ENCODE measurements around the gene HNF1A.
"Not testable (repeated sequence)": the region's sequence is repeated elsewhere in the genome, so short reads cannot be mapped to it uniquely, and the experiment has no call there.

Gene HNF1A

DNA sequence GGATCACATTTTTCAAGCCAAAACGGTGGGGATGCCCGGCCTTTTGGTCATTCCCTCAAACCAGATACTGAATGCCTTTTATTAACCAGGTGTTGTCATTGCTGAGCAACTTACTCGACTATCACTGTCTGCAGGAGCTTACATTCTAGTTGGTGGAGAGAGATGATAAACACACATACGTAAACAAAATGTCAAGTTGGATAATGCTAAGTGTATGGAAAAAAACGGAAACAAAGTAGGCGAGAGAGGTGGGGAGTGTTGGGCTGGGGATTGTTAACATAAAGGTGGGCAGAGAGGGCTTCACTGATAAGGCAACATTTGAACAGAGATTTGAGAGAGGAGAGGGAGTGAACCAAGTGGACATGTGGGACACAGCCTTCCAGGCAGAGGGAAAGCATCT lies 33.5 kb downstream of the HNF1A start:
- no peak for DNase-seq (ENCODE audit: low read depth)

DNA sequence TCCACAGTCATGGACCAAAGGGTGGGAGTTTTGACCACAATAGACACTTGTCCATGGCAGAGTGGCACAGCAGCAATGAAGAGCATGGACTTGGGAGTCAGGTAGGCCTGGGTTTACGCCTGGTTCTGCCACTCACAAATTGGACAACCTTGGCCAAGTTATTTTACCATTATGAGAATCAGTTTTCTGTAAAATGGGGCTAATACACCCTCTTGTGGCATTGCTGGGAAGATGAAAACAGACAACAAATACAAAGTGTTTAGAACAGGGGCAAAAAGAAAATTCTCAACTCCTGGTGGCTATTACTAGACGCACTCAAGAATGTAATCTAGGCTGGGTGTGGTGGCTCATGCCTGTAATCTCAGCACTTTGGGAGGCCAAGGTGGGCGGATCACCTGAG lies 35.4 kb downstream of the HNF1A start:
- no peak for DNase-seq (ENCODE audit: low read depth)

DNA sequence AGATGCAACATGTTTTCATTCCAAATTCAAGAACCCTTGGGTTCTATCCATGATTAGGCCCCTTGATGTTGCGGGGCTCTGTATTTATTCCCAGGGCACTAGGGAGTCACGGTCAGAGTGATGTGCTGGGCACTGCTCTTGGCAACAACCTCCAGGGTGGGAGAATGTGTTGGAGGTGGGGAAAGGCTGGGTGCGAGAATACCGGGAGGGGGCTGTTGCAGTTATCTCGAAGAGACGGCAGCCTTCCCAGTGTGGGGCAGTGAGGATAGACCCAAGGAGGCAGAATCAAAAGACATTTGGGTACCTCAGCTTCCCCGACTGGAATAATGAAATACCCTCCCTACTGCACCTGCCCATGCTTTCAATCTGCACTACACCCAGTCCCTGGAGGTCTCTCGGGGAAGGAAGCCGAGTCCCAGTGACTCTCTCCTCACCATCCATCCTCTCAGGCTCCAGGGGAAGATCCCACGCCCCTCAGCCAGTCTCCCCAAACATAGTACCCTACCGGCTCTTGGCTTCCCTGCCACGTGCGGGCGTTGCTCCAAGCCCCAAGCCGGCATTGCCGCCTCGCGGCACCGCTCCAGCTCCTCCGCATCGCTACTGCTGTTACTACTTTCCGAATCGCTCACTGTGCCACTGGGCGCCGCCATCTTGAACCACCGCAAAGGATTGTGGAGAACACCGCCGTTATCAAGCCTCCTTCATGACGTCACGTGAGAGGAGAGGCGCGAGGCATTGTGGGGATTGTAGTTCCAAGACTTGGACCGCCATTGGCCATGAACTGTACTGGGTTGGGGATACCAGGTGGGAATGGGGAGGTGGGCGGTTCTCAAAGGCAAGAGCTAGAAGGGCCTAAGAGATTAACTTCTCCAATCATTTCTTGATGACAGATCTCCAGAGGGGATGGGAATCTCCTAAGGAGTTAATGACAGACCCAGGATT lies 37.8 kb downstream of the HNF1A start, which contains the start of gene C12orf43:
TSS of gene C12orf43 (minus strand) at position 663 of the 942 bp plus-strand sequence. CDS start at position 650, 13 bp downstream.
- DNase-seq (ENCODE audit: low read depth): peak; percentile 83

DNA sequence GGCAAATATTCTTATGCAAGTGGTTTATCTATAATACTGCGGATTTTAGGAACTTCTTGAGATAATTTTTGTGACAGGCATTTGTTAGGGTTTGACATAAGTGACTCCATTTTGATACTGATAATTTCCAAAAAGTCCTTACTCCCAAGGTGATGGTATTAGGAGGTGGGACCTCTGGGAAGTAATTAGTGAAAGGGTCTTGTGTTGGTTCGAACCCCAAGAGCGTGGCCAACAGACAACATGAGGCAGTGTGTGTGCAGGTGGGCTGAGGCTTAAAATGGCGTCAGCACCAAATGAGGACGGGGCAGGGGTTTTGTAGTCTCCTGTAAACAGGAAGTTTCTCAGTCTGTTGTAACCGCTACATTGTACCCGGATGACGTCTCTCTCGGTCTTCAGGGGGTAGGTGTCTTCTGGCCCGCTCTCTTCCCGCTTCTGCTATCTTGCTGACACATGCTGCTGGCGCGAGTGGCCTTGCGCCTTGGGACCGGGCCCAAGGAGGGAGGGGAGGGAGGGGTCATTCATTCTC lies 39.7 kb downstream of the HNF1A start:
- DNase-seq (ENCODE audit: low read depth): no peak

DNA sequence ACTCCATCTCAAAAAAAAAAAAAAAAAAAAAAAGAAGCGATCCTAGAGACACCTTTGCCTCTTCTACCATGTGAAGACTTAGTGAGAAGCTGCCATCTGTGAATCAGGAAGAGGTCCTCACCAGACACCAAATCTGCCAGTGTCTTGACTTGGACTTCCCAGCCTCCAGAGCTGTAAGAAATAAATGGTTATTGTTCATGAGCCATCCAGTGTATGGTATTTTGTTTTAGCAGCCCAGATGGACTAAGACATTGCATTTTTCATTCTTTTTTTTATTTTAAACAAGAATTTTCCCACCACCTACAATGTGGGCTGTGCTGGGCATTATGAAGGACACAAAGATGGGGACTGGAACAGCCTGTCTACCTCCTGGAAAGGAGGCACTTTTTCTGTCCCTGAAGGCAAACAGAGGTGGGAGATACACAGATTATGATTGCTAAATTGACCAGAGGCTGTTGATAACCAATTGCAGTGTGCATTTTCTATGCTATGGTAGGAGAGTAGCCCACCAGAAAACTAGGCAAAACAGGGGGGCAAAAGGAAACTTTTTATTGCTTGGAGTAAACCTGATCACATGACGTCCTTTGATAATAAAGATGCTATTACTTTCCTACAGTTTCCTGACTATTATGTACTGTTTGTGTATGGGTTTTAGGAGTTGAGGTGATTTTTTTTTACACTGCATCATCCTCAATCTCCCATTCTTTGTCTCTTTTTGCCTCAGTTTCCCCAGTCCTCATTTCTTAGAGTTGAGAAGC lies 40.7 kb downstream of the HNF1A start:
- no peak for DNase-seq (ENCODE audit: low read depth)

DNA sequence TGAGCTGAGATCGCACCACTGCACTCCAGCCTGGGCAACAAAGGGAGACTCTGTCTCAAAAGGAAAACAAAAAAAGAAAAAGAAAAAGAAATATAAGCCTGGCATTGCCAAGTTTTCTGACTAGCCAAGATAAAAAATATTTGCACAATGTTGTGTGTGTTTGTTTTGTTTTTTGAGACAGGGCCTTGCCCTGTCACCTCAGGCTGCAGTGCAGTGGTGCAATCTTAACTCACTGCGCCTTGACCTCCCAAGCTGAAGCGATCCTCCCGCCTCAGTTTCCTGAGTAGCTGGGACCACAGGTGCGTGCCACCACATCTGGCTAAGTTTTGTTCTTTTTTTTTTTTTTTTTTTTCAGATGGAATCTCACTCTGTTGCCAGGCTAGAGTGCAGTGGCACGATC lies 43.4 kb downstream of the HNF1A start:
- no peak for DNase-seq (ENCODE audit: low read depth)

DNA sequence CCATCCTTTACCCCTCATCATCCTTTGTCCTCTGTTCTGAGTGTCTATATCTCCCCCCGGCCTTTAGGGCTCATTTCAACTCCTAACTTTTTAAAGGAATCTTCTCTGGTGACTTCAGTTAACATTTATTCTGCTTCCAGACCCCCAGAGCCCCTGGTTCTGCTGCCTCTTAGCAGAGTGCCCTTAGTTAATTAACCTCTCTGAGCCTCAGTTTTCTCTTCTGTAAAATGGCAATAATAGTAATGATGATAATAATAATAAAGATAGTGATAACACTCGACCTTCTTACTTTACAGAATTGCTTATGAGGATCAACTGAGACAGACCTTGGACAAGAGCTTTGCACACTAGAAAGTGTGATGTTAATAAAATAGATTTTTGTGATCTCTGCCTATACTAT lies 44.4 kb downstream of the HNF1A start:
- no peak for DNase-seq (ENCODE audit: low read depth)

DNA sequence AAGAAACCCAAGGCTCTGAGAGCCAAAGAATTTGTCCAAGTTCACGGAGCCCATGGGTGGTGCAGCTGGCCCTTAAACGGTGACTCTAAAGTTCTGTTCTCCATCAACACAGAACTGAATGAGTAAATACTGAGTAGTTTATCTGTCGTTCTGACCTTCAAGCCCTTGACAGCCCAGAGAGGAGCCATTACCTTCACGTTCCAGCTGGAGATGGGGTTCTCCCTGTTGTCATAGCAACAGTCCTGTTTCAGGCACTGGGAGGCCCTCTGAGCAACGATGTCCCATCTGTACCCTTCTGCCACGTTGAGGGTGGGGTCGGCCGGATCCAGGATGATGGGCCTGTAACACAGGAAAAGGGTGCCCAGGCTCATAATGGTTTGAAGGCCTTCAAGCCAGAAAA lies 45.5 kb downstream of the HNF1A start:
- DNase-seq (ENCODE audit: low read depth): no peak

DNA sequence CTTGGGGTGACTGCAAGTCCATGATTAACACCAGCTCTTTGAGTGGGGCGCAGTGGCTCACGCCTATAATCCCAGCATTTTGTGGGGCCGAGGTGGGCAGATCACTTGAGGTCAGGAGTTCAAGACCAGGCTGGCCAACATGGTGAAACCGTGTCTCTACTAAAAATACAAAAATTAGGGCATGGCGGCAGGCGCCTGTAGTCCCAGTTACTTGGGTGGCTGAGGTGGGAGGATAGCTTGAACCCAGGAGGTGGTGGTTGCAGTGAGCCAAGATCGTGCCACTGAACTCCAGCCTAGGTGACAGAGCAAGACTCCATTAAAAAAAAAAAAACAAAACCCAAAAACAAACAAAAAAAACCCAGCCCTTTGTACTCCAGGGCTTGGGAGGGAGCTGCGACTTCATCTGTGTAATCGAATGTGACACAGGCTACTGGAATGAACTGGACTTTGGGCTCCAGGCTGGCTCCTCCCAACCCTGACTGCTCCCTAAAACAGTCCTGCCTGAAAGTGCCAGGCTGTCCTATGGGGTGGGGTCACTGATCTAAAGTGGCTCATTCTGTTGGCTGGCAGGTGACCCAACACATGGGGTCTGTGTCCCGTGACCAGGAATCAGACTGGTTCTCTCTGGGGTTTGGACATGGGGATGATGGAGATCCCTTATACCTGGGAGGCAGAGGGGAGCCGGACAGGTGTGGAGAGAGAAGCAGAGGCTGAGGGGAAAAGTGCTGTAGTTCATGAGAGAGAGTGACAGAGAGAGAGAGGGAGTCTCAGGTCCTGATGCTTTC lies 47.3 kb downstream of the HNF1A start:
- no peak for DNase-seq (ENCODE audit: low read depth)

DNA sequence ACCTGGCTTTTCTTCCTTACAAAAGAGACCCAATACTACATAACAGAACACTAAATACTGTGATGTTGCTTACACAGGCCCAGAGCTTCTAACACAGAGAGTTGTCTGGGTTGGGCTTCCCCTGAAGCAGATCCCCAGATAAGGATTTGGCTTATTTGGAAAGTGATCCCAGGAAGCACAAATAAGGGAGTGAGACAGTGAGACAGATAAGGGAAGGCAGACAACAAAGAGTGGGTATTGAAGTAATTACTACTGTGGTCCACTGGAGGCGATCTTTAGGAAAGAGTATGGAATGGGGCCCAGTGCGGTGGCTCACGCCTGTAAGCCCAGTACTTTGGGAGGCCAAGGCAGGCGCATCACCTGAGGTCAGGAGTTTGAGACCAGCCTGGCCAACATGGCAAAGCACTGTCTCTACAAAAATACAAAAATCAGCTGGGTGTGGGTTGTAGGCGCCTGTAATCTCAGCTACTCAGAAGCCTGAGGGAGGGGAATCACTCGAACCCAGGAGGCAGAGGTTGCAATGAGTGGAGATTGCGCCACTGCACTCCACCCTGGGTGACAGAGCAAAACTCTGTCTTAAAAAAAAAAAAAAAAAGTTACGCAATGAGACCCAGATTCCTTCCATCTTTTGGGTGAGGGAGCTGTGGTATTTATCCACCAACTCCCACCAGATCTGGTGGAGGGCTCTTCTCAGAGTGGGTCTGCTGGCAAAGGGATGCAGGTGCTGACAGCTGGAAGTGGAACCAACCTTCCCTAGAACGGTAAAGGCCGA lies 48.1 kb downstream of the HNF1A start:
- no peak for DNase-seq (ENCODE audit: low read depth)

DNA sequence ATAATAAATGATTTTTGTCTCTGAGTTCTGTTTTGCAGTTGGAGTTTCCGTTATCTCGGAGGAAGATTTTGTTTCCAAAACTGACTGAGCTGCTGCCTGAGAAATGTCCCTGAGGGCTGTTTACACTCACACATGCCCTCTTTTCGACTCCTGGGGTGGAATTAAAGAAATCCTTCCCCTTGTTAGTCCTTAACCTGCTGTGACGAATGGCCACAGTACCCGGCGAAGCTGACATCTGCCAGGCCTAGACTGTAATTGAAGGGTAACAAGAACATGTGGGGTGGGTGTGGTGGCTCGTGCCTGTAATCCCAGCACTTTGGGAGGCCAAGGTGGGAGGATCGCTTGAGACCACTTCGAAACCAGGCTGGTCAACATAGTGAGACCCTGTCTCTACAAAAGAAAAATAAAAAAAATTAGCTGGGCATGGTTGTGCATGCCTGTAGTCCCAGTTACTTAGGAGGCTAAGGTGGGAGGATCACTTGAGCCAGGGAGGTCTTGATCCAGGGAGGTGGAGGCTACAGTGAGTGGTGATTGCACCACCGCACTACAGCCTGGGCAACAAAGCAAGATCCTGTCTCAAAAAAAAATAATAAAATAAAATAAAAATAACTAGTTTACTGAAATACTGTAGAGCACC lies 52.4 kb downstream of the HNF1A start:
- DNase-seq (ENCODE audit: low read depth): no peak

DNA sequence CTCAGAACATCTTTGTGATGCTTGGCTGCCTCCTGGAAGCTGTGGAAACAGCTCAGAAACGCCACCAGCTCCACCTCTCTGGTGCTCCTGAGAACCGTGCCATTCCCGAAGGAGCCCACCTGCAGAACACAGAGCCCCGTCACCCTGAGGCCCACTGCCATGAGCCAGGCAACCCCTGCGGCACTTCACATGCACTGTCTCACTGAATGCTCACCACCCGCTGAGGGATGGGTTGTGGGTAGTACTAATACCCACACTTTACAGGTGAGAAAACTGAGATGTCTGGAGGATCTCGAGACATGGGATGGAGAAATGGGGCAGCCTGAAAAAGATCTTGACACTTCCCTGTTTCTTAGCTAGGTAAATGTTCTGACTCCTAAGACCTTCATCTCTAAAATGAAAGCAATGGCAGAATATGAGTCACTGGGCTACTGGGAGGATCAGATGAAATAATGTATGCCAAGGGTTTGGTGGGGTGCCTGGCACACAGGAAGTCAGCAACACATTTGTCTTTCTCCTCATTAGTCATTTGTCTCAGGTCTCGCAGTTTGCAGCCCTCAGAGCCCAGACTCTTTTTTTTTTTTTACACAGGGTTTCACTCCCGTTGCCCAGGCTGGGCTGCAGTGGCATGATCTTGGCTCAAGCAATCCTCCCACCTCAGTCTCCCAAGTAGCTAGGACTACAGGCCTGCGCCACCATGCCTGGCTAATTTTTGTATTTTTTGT lies 55.4 kb downstream of the HNF1A start:
- DNase-seq (ENCODE audit: low read depth): peak; percentile 38

DNA sequence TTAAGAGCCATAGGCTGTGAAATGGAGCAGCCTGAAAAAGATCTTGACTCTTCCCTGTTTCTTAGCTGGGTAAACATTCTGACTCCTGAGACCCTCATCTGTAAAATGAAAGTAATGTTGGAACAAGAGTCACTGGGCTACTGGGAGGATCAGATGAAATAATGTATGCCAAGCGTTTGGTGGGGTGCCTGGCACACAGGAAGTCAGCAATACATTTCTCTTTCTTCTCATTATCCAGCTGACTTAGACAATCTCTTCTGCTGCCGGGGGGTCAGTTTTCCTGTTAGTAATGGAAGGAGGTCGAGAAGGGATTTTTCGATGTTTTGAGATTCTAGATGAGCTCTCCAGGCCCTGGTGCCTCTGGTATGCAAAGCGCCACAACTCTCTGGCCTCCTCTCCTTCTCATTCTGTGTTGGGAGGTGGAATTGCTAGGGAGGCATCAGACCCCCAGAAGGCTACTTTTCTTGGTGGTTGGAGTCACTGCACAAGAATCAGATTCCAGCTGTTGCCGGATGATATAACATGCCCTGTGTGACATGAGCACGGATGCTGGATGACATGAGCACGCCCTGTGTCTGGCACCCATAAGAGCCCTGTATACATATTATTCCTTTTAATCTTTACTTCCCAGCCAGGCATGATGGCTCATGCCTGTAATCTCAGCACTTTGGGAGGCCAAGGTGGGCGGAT lies 56.4 kb downstream of the HNF1A start:
- DNase-seq (ENCODE audit: low read depth): no peak

DNA sequence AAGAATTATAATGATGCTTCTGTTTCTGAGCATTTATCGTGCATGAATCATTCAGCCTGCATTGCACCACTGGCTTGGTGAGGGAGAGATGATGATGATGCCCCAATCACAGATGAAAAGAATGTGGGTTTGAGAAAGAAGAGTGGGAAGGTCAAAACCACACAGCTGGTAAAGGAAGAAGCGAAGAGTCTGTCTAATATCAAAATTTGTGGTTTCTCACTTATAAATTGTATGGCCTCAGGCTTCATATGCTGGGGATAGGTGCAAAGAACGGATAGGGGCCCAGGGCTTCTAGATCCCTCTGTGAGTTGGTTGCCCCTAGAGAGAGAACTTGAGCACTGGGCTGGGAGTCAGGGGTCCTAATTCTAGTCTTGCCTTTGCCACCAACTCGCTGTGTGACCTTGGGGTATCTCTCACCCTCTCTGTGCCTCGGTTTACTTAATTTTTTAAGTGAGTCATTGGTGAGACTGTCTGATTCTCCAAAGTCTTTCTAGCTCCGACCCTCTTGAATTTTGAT lies 58.5 kb downstream of the HNF1A start:
- DNase-seq (ENCODE audit: low read depth): no peak

DNA sequence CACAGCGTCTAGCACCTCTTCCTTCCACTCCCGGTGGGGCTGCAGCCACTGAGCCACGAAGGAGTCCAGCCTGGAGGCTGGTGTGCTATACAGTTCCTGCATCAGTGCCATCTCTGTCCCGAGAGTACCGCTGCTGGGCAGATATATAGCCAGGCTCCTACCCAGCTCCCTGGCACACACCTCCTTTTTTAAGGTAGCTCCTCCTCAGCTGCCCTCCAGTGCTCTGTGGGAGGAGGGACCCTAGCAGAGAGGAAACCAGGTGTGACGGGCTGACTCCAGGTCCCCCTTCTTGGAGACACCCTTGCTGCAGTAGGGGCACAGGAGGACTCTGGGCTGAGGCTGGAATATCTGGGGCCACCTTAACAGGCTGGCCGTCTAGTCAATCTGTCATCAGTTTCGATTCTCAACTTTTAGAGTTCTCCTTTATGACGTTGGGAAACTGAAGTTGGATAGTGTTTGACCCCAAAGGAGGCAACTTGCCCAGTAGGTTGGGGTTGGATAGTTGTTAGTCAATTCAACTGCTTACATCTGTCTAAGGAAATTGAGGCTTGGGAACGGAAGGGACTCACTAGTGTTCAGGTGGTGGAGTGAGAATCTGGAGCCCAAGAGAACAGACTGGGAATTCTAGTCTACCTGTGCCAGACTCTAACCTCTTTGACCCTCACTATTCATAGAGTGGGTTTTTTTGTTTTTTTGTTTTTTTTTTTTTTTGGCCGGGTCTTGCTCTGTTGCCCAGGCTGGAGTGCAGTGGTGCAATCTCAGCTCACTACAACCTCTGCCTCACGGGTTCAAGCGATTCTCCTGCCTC lies 60.7 kb downstream of the HNF1A start, which contains the start of gene OASL:
TSS of gene OASL (minus strand) at position 386 of the 808 bp plus-strand sequence. CDS start at position 111, 275 bp downstream.
- no peak for DNase-seq (ENCODE audit: low read depth)

DNA sequence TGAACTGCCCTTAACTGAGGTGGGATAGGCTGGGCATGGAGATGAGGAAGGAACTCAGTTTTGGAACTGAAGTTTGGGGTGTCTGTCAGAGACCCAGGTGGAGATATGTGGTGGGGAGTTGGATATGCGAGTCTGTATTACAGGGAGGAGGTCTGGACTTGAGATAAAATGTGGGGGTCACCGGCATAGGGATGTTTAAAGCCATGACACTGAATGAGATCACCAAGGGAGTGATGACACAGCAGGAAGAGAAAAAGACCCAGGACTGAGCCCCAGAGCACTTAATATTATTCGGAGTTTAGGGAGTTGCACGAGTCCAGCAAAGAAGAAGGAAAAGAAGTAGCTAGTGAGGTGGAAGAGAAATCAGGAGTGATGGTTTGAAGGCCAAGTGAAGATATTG lies 64.7 kb downstream of the HNF1A start:
- no peak for DNase-seq (ENCODE audit: low read depth)

DNA sequence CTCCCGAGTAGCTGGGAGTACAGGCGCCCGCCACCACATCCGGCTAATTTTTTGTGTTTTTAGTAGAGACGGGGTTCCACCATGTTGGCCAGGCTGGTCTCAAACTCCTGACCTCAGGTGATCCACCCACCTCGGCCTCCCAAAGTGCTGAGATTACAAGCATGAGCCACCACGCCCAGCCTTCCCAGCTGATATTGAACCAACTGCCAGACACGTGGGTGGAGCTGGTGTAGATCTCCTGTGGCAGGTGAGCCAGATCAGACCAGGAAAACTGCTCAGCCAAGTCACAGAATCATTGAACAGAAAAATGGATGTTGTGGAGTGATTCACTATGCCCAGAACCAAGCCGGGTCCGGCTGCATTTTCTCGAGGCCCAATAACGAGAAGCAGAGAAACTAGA lies 69.1 kb downstream of the HNF1A start:
- not testable (repeated sequence) for DNase-seq (ENCODE audit: low read depth)

DNA sequence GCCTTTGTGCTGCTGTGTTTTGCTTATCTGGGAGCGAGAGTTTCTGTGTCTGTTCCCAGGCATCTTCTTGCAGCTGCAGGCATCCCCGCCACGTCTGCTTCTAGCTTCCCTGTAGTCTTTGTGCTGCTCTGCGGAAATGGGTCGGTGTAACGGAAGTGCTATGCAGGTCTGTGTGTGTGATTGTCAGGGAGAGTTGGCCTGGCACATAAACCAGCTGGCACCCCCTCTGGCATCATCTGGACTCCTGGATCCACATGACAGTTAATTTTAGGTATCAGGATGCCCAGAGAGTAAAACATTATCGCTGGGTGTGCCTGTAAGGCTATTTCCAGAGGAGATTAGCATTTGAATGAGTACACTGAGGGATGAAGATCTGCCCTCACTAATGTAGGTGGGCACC lies 70.1 kb downstream of the HNF1A start:
- no peak for DNase-seq (ENCODE audit: low read depth)
